Measurements from ENCODE around the gene BTRC.

Gene BTRC

DNA sequence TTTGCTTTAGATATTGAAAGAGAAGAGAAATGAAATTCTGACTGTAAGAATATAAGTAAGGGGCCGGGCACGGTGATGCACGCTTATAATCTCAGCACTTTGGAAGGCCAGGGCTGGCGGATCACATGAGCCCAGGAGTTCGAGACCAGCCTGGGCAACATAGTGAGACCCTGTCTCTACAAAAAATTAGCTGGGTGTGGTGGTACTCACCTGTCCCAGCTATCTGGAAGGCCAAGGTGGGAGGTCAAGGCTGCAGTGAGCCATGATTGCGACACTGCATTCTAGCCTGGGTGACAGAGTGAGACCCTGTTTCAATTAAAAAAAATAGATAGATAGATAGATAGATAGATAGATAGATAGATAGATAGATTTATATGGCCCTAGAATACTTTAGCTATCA lies 82.3 kb downstream of the BTRC start:
- FAIRE-seq (no peak), DNase-seq (ENCODE audit: extremely low spot score, insufficient read length, low read depth) (no peak)

- FAIRE-seq (no peak), DNase-seq (ENCODE audit: extremely low spot score, insufficient read length, low read depth) (no peak)
These were observed 85.0 kb downstream of the BTRC start for GRCh38 chr10:101438881-101439391.

DNA sequence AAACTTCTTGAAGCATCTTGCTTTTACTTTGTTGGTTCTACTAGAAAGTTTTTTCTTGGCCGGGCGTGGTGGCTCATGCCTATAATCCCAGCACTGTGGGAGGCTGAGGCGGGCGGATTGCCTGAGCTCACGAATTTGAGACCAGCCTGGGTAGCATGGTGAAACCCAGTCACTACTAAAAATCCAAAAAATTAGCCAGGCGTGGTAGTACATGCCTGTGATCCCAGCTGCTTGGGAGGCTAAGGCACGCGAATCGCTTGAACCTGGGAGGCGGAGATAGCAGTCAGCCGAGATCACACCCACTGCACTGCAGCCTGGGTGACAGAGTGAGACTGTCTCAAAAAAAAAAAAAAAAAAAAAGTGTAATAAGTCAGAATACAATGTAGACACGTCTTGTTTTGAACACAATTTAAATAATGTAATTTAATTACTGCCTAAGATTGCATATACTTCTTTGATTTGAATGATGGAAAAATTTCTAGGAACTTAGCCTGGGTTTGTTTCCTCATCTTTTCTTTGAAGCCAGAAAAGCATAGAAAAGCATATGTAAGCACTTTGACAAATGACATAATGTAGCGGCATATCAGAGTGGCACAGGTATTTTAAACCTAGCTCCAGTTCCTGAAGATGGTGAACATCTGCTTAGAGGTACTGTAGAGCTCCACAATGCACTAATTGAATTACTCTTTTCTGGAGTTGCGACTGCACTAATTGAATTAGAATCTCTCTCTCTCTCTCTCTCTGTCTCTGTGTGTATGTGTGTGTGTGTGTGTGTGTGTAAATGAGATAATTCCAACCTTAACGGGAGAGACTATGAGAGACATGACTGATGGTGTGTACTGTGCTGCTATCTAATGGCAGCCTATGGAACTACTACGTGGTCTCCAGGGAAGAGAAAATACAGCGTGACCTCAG lies 87.8 kb downstream of the BTRC start:
- DNase-seq (ENCODE audit: extremely low spot score, insufficient read length, low read depth) (peak; percentile 15), FAIRE-seq (peak; percentile 92)

DNA sequence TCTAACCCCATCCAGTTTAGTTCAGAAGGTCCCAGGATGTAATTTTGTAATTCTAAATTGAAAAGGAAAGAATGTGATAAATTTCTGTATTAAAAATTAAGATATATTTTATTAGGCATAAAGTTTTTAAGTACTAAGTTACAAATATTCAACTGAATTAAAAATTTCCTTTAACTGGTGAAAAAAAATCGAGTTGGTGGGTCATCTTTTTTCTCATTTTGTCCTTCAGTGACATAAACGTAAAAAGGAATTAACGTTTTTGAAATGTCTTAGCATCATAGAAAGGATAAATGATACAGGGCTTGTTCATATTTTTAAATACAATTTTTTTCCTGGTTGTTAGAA lies 88.5 kb downstream of the BTRC start:
- no peak for FAIRE-seq
- no peak for DNase-seq (ENCODE audit: extremely low spot score, insufficient read length, low read depth)

DNA sequence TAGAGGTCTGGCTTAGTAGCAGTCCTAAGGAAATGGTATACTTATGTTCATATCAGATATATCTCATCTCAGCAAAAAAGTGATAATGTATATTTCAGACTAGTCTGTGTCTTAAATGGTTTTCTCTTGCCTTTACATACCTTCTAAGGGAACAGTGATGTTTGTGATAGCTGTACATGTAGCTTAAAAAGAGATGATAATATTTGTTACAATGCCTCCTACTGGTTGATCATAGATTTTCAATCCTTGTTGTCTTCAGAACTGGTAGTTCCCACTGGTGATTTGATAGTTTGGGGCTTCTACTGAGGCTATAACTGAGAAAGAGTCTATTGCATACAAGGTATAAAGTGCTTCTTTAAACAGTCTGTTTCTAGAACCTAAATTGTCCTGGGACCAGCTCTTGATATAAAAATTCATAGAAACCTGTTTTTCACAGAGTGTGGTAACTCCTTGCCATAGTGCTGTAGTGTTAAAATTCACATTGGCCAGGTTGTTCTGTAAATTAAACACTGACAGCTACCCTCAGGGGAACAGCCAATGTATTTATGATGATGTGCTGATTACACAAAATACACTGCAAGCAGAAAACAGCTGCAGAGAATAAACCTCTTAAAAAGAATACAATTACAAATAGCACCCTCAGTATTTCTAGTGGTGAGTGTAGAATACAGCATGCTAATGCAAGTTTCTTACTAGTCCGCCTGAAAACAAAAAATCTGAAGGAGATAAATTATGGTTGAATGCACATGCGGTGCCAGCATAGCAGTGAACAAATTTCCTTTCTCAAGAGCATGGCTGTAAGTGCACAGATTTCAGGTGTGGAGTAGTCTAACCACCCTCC lies 90.3 kb downstream of the BTRC start:
- DNase-seq (ENCODE audit: extremely low spot score, insufficient read length, low read depth) (no peak), FAIRE-seq (no peak)

- FAIRE-seq (no peak), DNase-seq (ENCODE audit: extremely low spot score, insufficient read length, low read depth) (no peak)
These were observed 92.1 kb downstream of the BTRC start for GRCh38 chr10:101446071-101446470.

- FAIRE-seq (no peak), DNase-seq (ENCODE audit: extremely low spot score, insufficient read length, low read depth) (no peak)
These were observed 93.0 kb downstream of the BTRC start for GRCh38 chr10:101446947-101447346.

DNA sequence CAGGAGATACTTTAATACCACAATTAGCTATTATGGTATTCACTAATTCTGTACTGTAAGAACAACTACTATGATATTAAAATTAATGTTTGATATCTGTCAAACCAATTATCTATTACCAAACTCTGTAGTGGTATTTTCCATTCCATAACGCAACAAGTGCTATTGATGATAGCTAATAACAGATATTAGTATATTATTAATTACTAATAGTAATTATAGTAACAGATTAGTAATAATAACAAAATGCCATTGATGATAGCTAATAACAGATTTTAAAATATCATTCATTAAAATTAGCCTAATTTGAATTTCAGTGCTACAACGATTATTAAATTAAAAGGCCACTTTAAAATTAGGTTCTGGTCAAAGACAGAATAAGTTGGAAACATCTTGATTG lies 93.5 kb downstream of the BTRC start:
- DNase-seq (ENCODE audit: extremely low spot score, insufficient read length, low read depth) (no peak), FAIRE-seq (no peak)

DNA sequence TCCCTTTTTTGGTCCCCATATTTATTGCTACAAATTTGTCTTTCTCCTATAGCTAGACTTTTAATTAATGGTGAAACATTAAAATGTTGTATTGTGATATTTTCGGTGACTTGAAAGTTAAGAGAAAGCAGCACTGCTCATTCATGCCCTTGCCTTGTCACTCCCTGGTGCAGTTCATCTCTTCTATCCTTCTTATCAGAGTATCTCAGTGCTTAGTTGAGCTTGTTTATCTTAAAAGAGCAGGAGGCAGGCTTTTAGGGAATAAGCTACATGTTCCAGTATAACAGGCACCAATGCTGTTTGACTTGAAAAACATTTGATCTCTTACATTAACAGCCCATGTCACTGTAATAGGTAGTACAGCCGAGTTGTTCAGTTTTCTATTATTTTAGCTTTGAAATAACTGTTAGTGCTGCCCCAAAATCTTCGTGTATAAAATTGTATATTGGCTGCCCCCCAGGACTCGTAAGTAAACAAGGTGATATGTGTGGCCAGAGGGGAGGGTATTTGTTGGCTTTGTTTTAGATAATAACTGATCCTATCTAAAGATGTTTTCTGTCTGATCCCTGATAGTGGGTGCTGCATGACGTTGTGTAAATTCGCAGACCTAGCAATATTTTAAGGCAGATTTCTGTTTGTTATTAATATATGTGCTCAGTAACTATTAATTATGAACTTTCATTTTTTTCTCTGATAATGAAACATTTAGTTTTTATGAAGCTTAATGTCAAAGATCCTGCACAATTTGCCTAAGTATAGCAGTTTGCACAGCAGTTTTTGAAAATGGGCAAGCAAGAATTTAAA lies 96.5 kb downstream of the BTRC start:
- FAIRE-seq (no peak), DNase-seq (ENCODE audit: extremely low spot score, insufficient read length, low read depth) (no peak)

GRCh38 chr10:101451261-101451660 lies 97.3 kb downstream of the BTRC start:
- DNase-seq (ENCODE audit: extremely low spot score, insufficient read length, low read depth) (no peak), FAIRE-seq (no peak)

- FAIRE-seq (no peak), DNase-seq (ENCODE audit: extremely low spot score, insufficient read length, low read depth) (no peak)
These were observed 97.7 kb downstream of the BTRC start for GRCh38 chr10:101451667-101452069.

- DNase-seq (ENCODE audit: extremely low spot score, insufficient read length, low read depth) (no peak), FAIRE-seq (no peak)
These were observed 98.2 kb downstream of the BTRC start for GRCh38 chr10:101452176-101452575.

DNA sequence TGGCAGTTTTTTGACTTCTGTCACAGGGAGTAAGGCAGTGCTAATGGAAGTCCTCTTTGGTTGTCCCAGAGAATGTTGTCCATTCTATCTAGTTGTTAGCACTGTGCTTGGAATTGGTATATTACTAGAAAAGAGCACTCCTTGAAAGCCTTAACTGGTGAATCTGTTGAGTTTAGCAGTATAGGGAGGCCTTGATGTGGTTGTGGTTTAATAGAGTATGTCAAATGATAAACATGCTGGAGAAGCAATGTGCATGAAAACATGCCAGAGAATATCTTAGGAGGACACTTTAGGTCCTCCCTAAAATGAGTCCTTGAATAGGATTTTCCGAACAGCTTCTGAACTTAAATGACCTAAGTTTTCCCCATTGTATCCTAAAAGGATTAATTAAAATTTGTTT lies 98.6 kb downstream of the BTRC start:
- FAIRE-seq (no peak), DNase-seq (ENCODE audit: extremely low spot score, insufficient read length, low read depth) (no peak)

GRCh38 chr10:101453318-101453717 lies 99.4 kb downstream of the BTRC start:
- FAIRE-seq (peak; percentile 9), DNase-seq (ENCODE audit: extremely low spot score, insufficient read length, low read depth) (no peak)

GRCh38 chr10:101453791-101454718 lies 100.1 kb downstream of the BTRC start:
- DNase-seq (ENCODE audit: extremely low spot score, insufficient read length, low read depth), result no peak
- no peak for FAIRE-seq

GRCh38 chr10:101458869-101459268 lies 104.9 kb downstream of the BTRC start:
- DNase-seq (ENCODE audit: extremely low spot score, insufficient read length, low read depth) (no peak), FAIRE-seq (no peak)

DNA sequence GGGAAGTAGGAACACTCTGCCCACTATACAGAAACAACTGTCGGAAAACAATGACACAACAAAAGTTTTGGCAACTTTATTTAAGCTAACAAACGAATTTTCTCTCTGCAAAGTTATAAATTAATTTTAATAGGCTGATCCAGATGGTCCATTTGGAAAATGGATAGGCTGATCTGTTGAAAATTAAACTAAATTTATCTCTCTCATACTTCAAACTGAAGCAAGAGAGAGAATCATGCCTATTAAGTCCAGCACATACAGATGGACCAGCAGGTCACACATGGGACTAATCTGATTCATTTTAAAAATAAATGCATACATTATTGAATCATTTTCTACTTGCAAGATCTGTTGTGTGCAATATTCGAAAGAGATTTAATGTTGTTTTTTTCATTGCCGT lies 110.1 kb downstream of the BTRC start:
- no peak for DNase-seq (ENCODE audit: extremely low spot score, insufficient read length, low read depth)
- no peak for FAIRE-seq

- no peak for DNase-seq (ENCODE audit: extremely low spot score, insufficient read length, low read depth)
- no peak for FAIRE-seq
These were observed 110.6 kb downstream of the BTRC start for GRCh38 chr10:101464599-101464998.

Data from GM18507 (cell line).